IPS DF 19.7 (cell line): ENCODE measurements around the gene PIK3C2B.

Experiments used
- DNase-seq: peaks from one replicate; pipeline ENCODE4 v3.0.0-alpha.2; 2013; ENCODE audit warnings: low read depth, low spot score

PIK3C2B gene

DNA sequence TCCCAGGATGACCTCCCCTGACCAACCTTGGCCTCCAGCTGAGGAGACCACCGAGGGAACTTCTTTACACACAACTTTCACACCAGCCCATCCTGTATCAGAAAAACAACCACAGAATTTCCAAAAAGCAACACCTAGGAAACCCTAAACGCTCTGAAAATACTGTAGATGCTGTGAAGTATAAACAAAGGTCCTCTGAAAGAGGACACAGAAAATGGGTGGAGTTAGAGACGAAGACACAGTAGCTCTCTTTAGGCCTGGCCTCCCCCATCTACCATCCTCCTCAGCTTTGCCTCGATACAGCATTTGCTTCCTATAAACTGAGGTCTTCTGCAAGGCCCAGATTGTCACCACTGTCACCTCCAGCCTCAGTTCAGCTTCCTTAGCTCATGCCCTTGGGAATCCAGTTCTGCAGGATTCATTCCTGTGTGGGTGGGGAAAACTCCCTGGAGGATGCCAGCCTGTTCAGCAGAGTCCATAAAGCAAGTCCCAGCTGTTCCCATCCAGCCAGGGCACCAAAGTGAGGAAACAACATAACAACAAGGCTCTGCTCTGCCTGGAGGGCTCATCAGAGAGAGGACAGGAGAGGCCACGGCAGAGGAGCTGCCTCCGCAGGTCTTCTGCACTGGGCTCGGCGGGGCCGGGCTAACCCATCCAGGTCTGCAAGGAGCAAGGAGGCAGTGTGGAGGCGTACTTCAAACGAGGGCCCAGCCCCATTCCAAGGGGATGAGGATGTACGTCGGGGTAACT lies 15.0 kb downstream of the PIK3C2B start:
- DNase-seq = no peak

DNA sequence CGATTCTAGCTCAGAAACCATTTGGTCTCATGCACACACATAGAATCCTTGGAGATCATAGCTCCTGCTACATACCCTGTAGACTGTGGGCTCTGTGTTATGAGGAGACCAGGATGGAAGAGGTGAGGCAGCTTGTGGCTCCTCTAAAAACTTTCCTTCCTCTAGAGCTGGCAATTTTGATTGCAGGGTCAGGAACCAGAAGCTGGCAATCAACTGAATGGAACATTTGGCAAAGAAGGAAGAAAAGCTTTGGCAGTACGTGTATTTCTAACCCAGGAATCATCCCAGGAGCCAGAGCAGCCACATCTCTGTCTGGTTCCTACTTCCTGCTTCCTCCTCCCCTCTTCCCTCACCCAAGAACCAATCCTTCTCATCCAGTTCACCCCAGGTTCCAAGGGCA lies 15.7 kb downstream of the PIK3C2B start:
- no peak for DNase-seq

DNA sequence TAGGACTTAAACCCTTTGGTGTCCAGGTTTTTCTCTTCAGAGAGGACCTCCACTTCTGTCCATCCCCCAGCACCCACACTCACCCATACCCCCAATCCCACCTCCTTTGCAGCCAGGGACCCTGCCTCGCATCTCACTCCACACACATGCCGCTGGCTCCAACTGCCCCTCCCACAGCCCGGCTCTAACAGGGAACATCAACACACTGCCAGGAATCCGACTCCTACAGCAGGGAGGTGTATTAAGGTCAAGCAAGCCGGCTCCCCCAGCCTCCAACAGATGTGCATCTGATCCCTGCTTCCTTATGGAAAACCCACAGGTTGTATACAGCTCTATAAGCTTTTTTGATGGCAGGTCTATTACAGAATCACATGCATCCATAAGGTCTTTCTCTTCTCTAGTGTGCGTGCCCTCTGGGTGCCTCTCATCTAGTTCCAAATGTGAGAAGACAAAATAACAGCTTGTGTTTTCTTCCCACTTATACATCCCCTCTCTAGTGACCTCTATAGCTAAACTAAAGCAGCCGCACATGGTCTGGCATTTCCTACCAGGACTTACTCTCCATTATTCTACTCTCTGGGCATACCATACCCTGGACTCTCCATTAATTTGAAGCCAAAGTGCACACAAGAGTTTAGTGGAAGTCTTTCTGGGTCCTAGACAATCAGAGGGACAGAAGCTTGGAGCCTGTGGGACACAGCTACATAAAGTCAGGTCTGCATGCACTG lies 16.3 kb downstream of the PIK3C2B start:
- DNase-seq = no peak

DNA sequence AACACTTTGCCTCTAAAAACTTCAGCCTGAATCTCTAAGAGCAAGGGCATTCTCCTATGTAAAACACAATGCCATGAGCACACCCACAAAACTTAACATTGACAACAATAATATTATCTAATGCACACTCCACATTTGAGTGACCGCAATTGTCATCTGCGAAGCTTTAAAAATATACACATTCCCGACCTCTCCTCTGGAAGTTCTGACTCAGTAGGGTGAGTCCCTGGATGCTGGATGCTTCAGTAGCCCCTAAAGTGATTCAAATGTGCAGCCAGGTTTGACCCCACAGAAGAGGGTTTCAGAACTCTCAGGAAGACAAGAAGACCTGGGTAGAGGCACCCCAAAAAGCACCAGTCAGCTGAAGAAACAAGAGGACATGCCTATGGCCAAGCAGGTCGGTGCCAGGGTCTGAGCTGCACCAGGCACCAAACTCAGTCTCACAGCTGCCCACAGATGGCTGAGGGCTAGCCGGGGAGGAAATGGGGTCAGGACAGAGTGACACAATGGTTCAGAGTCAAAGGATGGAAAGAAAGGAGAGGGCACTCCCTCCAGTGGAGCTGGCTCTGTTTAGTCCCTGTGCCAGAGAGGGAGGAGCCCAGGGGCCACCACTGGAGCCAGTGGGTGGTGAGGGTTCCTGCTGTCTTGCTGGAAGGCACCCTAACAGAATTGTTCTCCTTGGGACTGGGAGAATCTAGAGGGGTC lies 17.4 kb downstream of the PIK3C2B start:
- no peak for DNase-seq

DNA sequence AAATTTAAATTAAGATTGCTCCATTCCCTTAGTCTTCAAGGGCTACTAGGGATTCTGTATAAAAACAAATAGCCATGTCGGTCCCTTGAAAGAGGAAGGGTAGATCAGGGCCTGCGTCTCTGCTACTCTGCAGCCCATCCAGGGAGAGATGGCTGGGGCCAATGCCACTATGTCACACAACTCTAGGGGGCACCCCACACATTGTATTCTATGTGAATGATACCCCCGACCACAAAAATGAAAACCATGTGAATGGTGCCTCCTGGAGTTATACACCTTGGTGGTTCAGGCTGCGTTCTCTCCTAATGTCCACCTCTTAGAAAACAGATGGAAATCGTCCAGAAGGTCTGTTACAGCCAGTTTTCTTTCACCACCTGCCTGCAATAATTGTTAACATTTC lies 18.0 kb downstream of the PIK3C2B start:
- no peak for DNase-seq

DNA sequence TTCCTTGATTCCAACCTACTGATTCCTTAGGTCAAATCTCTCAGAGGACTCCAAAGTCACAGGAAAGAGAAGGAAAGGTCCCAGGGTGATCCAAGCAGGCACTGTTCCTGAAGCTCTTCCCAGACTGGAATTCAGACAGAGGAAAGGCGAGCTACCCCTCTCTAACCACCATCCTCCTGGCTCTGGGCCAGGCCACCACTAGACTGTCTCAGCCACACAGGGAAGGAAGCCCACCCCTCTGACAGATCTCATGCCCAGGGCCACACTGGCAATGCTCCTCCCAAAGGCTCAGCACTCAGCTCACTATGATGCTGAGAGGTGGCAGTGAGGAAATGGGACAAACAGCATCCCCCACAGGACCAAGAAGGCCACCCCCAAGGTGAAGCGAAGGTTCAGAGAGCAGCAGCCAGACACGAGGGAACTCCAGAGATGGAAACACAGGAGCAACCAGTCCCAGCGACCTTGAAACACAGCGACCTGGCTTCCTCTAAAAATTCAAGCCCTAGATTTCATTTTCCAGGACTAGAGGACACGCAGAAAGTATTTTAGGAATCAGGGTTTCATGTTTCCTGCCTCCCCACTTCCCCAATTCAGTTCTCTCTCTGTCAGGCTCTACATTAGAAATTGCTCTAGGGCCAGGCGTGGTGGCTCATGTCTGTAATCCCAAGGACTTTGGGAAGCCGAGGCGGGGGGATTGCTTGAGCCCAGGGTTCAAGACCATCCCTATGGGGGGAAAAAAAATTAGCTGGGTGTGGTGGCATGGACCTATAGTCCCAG lies 18.8 kb downstream of the PIK3C2B start:
- no peak for DNase-seq

DNA sequence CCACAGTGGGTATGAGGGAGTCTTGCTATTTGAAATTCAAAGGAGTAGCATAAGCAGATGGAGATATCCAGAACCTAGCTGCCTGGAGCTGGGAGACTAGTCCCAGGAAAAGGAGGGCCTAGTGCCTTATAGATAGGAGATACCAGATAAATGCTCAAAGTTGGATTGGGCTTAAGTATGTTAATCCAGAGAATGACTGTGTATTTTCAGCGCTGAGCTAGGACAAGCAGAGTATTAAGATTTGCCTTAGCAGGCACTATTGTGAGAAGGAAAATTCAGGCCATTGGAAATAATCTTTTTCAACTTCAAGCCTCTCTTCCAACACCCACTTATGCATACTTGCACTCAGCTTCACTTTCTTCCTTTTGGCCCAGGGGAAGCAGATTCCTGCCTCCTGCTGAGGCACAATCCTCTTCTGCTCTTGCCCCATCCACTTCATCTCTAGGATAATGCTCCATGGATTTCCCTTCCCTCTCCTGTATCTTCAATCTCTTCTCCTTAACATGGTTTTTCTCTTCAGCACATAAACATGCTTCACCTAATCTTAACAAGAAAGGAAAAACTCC lies 21.1 kb downstream of the PIK3C2B start:
- no peak for DNase-seq

DNA sequence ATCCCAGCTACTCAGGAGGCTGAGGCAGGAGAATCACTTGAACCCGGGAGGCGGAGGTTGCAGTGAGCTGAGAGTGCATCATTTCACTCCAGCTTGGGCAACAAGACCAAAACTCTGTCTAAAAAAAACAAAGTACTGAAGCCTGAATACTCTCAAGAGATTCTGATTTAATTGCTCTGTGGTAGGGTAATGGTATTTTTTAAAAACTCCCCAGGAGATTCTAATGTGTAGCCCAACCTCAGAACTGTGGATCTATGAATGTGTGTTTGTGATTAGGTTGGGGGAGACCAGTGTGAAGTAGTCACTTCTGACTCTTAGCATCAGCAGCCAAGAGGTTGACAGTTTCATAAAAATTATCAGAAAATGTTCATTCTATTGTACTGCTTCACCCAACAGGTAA lies 21.9 kb downstream of the PIK3C2B start:
- DNase-seq = no peak

DNA sequence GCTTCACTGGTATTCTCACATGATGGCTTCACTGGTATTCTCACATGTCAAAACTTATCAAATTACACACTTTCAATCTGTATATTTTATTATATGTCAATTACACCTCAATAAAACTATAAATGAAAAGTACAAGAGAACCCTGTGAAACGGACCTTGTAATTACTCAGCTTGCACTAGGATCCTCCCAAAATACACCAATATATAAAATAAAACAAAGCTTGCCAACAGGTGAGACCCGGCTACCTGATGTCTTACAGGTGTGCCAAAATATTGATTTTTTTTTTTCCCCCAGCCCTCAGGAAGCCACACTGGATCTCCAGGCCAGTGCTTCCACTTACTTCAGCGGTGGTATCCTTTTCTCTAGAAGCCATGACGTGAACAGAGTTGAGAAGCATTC lies 22.9 kb downstream of the PIK3C2B start:
- DNase-seq = no peak

DNA sequence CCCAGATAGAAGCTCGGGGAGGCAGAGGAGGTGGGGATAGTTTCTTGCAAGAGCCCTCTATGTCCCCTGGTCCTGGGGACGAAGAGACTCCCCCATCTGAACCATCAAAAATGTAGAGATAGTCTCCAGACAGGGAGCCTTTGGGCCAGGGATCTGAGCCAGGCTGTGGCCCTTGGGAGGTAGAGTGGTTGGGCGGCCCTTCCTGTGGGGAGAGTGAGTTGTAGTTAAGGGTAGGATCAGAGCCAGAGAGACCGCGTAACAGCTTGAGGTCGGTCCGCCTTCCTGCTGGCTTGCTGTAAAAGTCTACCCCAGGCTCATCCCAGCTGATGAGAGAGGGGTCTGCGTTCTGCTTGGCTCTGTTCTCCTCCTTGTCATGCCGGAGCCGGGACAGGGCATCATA lies 25.3 kb downstream of the PIK3C2B start:
- DNase-seq = no peak

DNA sequence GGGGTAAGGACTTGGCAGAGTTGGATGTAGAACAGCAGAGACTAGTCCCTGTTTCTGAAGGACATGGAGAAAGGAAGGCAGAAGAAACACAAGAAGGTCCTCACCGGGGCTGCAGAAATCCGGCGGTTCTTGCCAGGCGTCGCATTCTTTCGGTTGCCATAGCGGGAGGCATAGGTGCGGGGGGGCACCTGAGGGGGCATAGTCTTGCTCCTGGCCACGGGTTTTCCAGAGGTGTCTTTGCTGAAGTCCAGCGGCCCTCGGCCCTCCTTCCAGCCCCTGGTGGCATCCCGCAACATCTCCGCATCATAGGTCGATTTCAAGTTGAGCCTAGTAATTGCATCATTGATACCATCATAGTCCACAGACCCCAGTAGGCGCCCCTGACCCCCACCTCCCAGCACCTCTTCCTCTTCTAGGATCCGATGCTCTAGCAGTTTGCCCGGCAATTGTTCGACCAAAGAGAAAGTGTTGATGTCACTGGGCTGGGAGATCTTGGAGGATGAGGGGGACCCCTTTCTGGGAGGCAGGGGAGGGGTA lies 25.8 kb downstream of the PIK3C2B start:
- no peak for DNase-seq

DNA sequence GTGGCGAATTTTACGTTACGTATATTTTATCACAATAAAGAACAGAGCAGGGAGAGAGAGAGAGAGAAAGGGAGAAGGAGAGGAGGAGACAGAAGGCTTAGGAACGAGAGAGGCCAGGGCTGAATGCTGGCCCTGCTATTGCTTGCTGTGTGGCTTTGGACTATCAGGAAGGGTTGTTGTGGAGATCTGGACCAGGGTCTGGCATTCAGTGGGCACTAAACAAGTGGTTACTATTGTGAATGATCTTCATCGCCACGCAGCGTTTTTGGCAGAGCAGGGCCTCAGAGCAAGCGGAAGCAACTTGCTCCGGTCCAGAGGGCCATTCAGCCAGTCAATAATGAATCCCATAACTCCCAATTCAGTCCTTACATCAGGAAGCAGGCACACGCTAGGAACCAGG lies 26.4 kb downstream of the PIK3C2B start:
- DNase-seq = no peak

DNA sequence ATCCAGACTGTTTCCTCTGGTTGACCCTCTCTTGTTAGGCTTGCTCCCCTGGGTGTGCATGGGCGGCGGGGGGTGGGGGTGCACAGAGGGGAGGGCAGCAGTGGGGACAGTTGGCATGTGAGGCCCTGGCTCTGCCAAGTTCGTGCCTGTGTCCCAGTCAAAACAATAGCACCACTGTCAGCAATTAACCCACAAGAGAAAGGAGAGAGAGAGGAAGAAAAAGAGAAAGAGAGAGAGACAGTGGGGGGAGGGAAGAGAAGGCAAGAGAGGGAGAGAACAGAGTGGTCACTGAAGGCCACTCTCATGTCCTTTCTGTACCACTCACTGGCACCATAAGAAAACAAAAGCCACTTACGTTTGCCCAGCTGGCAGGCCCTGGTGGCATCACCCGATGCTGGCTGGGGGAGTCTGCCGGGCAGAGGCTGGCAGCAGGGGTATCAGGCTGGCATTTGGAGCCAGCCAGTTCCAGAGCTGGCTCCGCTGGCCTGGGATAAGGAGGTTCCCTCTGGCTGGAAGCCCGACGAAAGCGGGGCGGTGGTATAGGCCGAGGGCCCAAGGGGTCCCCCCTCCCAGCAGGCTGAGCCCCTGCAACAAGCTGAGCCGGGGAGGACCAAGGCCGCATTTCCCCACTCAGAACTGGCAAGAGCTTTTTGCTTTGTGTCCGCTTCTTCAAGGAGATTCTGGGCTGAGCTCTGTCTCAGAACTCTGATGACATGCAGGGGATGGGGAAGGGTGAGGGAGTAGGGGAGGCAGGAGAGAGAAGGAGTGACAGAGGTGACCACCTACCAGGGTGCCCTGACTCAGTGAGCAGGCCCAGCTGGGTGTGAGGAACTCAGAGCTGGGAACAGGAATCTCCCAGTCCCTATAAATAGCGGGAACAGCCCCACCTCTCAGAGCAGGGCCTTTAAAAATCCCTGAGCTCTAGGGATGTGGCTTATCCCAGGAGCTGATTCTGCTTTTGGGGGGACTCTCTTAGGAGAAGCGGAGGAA lies 27.9 kb downstream of the PIK3C2B start:
- DNase-seq = no peak

DNA sequence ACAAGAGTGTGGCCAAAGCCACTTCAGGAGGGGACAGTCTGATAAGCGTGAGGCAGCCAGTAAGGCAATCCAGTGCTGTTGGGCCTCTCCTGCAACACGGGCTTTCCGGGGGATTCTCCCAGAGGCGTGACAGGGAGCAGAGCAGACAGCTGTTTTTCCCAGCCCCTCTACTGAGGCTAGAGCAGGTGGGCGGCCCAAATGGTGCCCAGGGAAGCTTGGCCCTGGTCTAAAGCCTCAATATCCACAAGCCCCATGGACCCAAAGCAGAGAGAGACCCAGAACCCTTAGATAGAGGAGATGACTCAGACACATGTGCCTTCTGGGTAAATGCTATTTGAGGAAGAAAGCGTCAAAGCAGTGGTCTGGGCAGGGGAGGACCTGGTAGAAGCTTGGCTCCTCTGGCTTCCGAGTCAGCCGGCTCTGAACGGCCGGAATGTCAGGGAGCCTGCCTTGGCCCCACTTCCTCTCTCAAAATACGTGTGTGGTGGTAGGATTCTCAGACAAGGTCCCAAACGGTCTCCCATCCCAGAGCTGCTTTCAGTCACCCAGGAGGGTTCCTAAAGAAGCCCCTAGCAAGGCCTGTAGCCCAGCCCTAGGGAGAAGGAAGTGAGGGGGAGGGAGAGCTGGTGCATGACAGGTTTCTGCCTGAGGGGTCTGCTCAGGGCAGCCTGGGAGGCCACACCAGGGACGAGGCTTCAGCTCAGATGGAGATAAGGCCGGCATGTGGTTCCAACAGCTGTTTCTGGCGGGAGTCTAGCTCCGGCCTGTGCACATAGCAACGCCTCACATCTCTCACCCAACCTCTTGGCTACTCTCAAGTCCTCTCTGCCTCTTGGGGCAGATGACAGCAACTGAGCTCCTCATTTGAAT lies 28.8 kb downstream of the PIK3C2B start:
- no peak for DNase-seq

DNA sequence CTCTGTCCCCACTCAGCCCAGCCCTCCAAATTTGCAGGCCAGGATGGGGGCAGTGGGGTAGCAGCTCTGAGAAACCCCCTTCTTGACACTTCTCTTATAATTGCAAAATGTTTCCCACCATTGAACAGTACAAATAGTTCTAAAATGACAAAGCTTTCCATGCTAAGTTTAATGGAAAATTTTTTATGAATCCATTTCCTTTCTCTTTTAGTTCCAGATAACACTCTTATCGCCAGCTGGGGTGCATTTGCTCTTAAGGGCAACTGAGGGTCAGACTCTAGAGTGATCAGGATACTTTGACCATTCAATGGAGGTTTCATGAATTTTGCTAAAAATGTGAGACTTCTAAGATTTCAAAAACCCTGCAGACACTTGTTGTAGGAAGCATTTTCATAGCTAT lies 29.9 kb downstream of the PIK3C2B start:
- DNase-seq = no peak

DNA sequence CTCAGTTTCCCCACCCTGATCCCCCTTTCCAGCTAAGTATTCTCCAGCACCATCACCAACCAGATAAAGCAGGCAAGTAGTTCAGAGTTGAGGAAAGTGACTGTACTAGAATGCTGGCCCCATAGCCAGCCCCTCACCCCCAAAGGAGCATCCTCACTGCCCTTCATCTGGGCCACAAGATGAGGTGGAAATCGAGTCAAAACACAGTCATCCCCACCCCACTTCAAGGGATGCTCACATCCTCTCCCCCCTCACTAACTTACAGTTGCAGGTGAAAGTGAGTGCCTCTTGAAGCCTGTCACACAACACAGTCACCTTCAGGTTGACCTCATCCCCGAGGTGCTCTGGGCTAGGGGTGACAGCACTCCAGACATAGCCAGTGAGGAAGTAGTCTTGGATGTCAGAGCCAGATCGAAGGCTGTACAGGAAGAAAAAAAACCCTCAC lies 30.4 kb downstream of the PIK3C2B start:
- DNase-seq = no peak

DNA sequence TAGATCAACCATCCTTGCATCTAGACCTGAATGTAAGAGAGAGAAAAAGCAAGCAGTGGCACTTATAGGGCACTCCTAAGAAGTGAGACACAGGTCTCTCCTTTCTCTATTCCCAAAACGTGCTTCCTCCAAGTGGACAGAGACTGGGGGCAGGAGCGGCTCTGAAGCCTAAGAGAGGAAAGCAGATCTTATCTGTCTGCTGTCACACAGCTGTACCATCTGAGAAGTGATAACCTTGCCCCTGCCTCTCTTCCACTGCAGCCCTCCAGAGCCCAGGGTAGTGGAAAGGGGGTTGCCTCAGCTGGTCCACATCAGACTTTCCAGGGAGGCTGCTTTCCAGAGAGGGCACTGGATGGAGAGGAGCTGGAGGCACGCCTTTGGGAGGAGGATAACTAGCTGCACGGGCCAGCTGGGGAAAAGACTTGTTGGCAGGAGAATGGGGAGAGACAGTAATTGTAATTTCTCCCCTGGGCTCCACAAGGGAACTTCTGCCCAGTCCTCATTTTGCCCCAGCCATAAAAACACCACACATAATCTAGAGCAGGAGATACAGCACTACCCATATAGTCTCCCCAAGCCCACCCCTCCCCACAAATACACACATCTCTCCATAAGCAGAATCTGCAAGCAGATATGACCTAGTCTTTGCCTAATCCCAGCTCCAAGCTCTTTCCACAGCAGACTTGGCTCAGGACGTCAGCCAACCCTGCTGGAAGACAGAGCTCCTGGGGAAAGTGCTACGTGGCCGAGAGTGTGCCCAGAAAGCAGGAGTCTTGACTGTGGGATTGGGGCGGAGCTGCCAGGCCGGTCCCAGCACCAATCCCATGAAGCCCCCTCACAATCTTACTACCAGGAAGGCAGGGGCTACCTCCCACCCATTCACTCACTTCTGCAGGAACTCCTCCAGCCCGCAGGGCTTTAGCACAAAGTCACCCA lies 31.2 kb downstream of the PIK3C2B start:
- no peak for DNase-seq

DNA sequence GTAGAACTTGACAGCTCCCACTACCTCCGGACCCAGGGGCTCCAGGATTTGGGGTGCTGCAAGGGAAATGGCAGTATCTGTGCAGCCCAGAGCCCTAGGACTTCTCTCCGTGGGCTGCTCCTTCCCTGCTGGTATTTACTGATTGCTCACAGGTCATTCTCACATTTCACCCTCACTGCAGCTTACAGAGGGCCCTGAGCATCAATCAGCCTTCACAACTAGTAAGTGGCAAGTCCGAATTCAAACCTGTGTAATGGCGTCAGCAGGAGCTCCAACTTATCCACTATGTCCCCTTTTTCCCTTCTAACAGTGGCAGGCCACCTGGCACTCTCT lies 32.4 kb downstream of the PIK3C2B start:
- no peak for DNase-seq
